GM21529 (cell line): ENCODE data around the gene FNDC3B.

Experiments used
- ATAC-seq: cut with Tn5 transposase; IDR thresholded peaks from one replicate; pipeline ENCODE4 v1.9.1; 2021; ENCODE audit not compliant: unreplicated experiment

Gene FNDC3B

DNA sequence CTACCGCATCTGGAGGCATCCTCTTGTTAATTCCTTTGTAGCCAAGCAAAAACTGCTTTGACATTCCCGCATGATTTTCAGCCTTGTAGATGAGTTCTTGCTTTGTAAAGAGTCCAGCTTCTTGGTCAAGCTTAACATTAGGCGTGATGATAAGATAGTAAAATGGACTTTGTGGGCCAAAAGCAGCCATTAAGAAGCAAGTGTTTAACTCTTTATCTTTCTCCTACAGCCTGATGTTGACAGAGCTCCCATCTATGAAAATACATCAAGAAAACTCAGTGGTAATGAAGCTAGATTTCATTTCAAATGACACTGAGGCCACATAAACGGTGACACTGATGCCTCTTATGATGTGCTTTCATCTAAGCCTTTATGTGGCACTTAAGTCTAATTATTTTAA, 33.2 kb downstream of the FNDC3B start:
- ATAC-seq: no peak

DNA sequence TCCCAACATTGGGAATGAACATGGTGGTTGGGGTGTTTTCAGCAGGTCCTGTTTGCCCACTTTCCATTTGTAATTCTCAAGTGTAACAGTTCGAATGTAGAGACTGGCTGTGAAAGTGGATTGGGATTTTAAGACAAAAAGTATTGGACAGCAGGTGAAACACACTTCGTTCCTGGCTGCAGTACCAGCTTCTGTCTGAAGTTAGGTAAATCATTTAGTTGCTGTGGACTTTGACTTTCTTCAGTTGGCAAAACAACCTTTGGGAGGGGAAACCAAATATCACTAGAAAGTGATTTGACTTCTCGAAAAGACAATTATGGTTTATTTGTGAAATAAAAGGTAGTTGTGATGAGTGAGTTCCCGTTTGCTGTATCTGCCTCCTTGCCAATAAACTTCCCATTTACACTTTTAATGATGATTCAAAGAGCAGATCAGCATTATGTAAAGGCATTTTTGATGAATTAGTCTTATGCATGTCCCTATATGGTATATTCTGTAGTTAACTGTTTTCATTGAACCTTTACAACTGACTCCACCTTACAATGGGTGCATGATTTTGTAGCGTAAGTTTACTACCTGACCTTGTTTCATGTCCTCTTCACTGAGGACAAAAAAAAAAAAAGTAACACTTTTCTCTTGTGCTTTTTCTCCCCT, 34.0 kb downstream of the FNDC3B start:
- ATAC-seq: no peak

DNA sequence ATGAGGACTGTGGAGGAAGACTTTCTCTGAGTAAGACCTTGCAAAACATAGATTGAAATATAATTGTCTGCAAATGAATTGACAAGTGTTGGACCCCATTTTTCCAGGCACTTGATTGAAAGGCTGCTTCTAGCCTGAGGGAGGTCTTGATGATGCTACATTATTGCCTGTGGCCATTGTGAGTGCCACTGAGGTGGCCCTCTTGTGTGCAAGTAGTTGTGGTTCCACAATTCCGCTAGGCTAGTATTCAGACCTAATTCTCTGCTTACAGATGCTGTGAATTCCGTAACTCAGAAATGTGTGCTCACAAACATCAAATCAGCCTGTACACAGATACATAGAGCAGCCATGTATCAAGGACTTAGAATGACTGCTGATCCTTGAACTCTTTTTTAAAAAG, 34.7 kb downstream of the FNDC3B start:
- no peak for ATAC-seq

DNA sequence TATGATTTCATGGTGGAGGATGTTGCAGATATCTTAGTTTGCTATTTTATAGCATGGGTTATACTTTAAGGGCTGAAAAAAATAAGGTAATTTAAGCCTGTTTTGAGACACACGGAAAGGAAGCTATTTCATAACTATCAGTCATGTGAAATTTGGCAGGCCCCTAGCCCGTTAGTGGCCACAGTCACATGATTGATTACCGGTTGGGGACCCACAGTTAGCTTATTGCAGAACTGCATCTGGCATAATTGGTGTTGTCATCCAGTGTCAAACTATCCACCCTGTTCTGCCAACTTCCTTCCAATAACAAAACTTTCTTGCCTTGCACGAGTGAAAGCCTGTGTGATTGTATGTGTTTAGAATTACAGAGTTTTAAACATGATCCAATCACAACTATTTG, 35.2 kb downstream of the FNDC3B start:
- ATAC-seq: no peak

DNA sequence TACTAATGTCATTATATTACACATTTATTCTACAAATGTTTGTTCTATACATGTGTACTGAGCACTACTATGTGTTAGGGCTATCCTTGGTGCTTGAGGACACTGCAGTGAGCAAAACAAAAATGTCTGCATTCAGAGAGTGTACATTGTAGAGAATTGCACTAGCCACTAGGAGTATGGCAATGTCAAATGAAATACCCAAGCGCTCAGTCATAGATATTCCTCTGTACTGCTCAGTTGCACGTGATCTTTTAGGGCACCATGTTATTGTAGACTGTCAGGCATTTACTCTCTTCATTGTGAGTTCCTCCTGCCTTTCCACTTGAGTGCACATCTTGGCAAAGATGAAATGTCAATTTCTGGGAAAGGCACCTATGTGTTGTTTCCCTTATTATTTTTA, 36.8 kb downstream of the FNDC3B start:
- ATAC-seq: no peak

DNA sequence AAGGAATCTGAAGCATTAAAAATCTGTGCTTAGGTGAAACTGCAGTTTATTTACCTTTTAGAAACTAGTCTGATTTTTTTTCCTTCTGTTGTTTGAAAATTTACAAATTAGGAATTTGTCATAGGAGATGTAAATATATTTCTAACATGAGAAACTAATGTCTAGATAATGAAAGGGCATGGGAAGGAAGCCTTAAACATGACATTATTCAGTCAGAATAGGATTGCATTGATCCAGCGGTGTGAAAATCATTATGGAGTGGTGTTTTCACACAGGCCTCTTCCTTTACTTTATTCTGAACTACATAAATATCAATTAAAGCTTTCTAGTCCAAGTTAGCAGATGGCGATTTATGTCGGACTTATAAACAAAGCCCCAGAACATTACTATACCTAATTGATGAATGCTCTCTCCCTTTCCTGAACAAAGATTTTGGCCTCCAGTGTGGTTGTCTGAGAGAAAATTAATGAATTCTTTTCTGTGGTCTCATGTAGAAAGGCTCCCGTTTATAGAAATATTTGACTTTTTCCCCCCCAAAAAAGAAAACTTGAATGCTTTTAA, 37.9 kb downstream of the FNDC3B start:
- no peak for ATAC-seq

DNA sequence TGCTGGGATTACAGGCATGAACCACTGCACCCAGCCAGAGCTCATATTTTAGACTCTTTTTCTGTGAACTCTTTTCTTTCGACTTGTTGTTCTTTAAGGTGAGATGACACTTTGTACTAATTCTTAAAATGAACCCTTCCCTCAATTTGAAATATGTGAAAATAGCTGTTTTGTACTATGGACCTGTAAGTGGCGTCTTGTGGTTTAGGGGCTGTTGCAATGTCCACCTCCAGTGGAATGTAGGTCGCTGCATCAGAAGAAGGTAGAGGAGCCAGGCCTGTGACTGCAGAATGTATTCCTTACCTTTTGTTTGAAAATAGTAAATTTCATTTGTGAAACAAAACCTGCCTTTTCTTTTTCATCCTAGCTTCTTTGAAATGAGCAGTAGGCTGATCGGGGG, 38.9 kb downstream of the FNDC3B start:
- no peak for ATAC-seq

DNA sequence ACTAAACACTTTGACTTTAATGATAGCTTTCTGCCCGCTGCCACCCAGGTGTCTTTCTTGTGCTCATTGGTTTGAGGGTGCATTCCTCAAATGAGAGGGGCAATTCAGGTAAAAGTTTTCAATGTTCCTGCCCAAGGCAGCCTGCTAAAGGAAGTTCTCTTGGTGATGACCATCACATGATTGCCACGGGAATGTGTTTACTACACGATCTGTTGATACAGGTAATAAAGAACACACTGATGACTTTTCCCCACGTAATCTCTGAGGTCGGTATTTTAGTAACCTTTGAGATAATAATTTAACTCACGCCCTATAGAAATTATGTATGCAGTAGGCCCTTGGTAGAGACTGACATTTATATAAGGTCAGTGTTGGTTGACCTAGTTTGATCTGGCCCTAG, 39.3 kb downstream of the FNDC3B start:
- no peak for ATAC-seq

DNA sequence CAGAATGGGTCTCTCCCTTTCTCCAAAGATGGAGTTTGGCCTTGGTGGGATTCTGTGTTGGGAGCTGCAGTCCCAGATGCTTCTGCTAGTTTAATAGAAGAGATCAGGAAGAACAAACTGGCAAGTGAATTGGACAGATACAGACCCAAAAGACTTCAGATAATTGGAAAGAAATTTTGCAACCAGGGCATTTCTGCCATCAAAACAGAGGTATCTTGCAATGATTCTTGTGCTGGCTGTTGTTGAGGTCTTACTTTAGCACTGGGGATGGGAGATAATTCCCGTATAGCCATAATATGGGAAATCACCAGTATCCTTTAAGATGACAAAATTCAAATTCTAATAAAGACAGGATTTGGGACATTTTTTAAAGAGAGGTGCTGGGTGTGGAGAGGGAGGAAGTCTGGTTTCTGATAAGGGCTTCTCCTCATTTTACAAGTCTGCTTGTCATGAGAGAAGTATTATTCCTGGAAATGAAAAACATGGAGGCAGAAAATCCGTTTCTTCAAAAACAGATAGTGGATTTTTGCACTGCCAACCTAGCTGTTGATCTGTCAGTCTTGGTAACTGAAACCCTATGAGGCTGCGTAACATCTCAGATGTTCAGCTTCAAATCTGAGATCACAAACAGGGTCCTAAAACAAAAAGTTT, 40.1 kb downstream of the FNDC3B start:
- no peak for ATAC-seq

DNA sequence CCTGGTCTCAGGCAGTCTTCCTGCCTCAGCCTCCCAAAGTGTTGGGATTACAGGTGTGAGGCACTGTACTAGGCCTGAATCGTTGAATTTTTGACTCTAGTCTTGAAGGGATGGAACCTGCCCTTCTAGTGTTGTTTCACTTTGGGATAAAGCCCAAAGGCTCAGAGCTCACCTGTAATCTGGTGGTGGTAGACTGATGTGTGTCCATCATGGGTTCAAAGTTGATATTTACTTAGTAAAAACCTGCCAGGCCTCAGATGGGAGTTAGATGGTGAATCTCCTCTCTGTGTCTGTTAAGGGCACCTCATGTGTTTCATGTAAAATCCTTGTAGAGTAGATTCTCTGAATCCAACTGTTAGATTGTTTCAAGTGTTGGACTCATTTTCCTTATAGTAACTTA, 41.1 kb downstream of the FNDC3B start:
- ATAC-seq: no peak

DNA sequence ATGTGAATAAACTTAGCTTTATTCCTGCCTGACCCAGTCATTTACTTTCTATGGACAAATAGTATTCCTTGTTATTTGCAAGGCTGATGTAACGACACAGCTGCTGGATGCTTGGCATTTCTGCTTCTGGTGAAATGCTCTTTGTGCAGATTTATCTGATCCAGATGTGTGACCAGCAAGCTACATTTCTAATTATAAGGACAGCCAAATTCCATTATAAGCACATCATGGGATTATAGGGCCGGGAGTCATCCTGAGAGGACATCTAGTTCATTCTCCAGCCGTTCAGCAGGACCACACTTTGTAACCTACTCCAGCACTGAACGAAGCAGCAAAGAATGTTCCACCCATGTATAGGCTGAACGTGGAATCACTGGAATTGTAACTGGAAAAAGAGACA, 42.9 kb downstream of the FNDC3B start:
- ATAC-seq: no peak

DNA sequence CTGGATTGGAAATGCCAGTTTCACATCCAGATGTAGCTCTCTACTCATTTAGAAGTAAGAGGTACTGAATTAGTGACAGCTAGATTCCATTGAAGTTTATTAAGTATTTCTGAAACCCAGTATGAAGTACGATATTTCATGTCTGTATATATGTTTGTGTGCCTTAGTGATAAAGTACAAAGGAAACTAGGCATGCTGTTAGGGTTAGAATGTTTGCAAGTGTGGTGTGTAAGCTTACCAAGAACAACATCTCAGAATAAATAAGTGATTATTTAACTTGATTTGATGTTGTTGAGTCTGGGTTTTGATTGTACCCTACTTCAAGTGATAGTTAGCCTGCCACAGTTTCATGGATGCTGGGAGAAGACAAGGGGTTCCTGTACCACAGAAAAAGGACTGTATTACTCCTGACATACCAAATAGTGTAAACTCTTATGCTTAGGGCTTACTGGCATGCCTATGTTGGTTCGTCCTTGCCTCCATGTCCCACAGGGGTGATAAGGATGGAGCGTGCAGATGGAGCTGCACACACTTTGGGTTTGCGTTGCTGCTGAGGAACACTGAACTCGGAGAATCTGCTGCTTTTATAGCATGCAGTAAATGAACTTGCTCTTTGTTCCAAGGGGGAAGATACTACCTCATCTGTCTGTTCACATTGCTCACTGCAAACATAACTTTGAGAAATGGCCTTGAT, 43.6 kb downstream of the FNDC3B start:
- ATAC-seq: no peak

DNA sequence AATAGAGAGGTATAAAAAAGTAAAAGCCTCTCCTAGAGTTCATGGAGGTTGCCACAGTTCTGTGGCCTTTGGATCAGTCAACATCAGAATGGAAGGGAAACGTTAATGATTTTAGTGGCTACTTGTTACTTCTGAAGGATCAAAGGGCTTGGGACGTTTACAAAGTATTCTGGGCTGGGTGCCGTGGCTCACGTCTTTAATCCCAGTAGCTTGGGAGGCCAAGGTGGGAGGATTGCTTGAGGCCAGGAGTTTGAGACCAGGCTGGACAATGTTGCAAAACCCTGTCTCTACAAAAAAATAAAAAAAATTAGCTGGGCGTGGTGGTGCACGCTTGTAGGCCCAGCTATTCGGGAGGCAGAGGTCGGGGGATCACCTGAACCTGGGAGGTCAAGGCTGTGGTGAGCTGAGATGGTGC, 44.6 kb downstream of the FNDC3B start:
- ATAC-seq: no peak

DNA sequence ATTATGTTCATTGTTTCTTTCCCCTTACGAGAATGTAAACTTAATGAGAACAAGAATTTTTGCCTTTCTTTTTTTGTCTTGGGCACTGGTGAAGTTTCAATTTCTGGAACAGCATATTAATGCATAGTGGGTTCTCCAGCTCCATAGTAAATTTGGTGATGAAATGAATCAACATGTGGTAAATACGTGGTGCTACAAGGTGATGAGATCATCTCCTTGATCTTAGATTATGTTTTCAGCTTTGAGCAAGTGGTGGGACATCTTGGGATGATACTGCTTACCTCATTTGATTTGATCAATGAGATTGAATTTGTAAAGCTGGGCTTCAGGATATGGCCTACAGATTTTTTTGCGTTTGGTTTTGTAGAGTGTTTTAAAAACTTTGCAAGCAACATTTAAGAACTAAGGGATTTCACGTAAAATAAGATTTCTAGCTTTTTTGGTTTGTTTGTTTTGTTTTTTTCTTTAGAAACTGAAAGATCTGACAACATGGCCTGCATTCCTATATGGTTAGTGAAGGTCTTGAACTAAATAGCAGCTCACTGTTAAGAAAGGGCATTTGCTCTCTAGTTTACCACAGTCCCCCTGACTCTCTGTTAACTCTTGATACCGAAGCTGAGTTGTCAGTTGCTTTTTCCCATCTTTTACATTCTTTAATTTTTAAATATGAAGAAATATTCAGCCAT, 45.6 kb downstream of the FNDC3B start:
- no peak for ATAC-seq

DNA sequence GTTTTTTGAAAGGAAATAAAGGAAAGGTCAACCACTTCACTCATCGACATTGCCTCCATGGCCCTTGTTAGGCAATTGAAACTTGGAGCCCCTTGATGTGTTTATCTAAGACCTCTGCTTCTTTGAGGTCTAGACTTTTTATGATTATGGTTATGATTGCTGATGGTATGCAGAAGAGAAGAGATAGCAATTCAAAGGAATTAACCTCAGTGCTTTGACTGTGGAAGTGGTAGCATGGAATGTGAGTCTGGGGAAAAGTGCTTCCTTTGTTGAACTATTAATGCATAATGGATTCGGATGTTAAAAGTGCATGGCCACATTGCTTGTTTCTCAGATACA, 46.1 kb downstream of the FNDC3B start:
- no peak for ATAC-seq

DNA sequence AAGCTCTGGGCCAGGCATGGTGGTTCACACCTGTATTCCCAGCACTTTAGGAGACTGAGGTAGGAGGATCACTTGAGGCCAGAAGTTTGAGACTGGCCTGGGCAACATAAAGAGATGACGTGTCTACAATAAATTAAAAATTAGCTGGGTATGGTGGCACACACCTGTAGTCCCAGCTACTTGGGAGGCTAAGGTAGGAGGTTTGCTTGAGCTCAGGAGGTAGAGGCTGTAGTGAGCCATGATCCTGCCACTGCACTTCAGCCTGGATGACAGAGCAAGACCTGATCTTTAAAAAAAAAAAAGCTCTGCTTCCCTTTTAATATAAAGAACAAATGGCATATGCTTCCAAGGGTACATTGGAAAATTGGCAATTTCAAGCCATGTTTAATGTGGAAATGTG, 46.7 kb downstream of the FNDC3B start:
- ATAC-seq: no peak

DNA sequence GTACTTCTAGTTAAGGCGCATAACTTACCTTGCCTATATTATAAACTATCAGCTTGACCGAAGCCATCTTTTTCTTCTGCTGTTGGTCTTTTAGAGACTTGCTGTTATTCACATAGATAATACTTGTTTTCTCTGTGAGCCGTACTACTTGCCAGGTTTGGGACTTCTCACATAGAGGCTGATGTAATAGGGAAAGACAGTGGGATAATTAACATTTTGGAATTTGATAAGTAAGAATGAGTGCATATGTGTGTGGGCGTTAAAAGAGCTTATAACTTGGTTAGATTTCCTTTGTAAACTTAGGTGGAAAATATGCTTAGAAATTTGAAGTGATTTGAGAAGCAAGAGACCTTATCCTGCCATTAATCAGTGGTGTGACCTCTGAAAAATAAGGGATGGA, 47.8 kb downstream of the FNDC3B start:
- no peak for ATAC-seq

DNA sequence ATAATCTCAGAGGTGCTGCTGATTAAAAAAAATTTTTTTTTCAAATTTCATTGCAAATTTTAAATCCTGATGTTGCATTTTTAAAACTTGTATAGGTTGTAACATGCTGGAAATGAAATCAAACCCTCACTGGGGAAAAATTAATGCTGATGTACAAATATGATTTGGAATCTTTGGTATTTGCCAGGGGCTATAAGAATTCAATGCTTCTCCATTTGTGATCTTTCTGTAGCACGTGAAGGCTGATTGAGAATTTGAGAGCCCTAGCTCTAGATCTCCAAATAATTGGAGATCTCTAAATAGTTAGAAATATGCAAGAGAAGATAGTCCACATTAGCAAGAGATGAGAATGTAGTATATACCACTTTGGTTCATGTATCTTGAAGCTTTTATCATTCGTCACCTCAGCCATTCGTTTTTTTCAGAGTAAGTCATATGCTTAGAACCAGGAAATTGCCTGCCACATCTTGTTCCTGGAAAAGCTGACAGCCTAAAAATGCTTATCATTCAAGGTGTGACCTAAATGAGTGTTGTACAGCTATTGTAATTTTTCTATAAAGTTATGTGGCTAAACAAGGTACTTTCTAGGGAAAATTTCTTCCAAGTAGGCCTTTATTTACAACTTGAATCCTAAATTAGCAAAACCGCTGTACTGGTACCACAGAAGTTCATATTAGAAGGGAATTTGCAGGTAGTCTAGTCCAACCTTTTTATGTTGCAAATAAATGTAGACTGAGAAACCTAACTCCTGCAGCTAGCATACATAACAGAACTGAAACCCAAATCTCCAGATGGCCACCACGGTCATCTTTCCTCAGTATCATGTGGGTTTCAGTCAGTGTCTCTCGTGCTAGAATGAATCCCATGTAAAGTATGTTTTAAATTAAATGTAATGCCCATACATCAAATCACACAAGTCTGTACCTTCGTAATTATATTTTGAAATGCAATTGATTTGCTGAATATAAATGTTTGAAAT, 48.5 kb downstream of the FNDC3B start:
- ATAC-seq: peak; percentile 96

DNA sequence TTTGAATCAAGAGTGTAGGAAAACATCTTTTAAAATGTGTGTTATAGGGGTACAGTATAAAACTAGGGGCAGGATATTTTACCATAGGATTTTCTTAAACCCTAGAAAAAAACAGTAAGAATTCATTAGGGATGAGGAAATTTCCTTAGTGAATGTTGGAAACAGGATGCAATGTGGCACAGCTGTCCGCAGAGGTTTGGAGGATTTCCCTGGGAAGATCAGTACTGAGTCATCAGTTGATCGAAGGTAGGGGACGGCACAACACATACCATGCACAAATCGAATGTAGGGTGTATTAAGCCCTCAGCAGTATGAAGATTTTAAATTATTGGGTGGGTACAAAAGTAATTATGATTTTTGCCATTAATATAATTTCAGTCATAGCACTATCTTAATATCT, 49.9 kb downstream of the FNDC3B start:
- ATAC-seq: no peak

DNA sequence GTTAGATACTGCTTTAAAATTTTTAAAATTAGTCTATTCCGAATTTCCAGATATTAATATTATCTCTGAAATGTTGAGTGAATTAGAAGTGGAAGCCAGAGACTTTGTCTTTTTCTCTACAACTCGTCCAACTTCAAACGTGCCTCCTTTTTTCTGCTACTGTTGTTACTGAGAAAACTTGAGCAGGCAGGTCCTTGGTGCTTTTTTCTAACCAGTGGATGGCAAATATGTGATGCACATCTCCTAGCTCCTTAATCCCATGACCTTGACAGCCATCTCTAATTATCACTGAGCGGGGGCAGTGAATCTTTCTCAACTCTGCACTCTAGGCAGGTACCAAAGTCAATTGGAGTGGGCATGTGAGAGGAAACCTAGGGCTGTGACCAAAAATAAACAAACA, 50.7 kb downstream of the FNDC3B start:
- ATAC-seq: no peak

DNA sequence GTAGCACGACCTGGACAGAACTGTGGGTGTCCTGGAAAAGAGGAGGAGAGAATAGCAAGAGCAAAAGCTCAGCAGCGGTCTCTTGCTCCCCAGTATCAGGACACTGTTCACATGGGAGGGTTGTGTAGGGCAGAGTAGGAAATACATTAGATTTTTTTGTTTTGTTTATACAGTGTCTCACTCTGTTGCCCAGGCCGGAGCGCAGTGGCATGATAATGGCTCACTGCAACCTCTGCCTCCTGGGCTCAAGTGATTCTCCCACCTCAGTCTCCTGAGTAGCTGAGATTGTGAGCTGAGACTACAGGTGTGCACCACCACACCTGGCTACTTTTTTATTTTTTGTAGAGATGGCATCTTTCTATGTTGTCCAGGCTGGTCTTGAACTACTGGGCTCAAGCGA, 53.3 kb downstream of the FNDC3B start:
- no peak for ATAC-seq
